SH-SY5Y (cell line): ENCODE measurements around the gene CDC42SE1.

Experiments used
- GATA2 ChIP-seq: IDR thresholded peaks from 2 replicates; pipeline ENCODE4 v1.6.1; 2011; ENCODE audit warnings: mild to moderate bottlenecking, low read depth, low read length
- GATA3 ChIP-seq: IDR thresholded peaks from 2 replicates; pipeline ENCODE4 v1.6.1; 2011; ENCODE audit warnings: low read depth, mild to moderate bottlenecking, low read length, moderate library complexity

Gene CDC42SE1

GRCh38 chr1:151059109-151060006, at the start of gene CDC42SE1:
TSS of gene CDC42SE1 (minus strand) at chr1:151059622. CDS start at chr1:151055730, 3,892 bp downstream.
- no peak for TF ChIP-seq GATA3
- TF ChIP-seq GATA2 = no peak

- TF ChIP-seq GATA3 (no peak), GATA2 (no peak)
Observed at GRCh38 chr1:151108331-151108730, 48.9 kb upstream of the CDC42SE1 start.

GRCh38 chr1:151106894-151107293, 47.5 kb upstream of the CDC42SE1 start:
- TF ChIP-seq GATA2 (no peak), GATA3 (no peak)

- no peak for TF ChIP-seq GATA2
- TF ChIP-seq GATA3 = no peak
Observed at GRCh38 chr1:151104630-151105029, 45.2 kb upstream of the CDC42SE1 start.

DNA sequence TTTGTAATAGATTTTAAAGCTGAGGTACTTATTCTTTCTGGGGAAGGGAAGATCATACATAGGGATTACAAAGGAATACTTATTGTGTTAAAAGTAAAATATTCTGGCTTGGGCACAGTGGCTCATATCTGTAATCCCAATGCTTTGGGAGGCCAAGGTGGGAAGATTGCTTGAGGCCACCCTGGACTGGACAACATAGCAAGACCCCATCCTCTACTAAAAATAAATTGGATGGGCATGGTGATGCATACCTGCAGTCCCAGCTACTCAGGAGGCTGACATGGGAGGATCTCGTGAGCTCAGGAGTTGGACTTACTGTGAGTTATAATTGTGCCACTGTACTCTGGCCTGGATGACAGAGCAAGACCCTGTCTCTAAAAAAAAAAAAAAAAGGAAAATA, 38.7 kb upstream of the CDC42SE1 start:
- TF ChIP-seq GATA2 = no peak
- no peak for TF ChIP-seq GATA3

- TF ChIP-seq GATA3 (no peak), GATA2 (no peak)
Observed at GRCh38 chr1:151085953-151086559, 26.6 kb upstream of the CDC42SE1 start.

- TF ChIP-seq GATA2 (no peak), GATA3 (no peak)
Observed at GRCh38 chr1:151072224-151072623, 12.8 kb upstream of the CDC42SE1 start.

- TF ChIP-seq GATA3 (no peak), GATA2 (no peak)
Observed at GRCh38 chr1:151070474-151071276, 11.3 kb upstream of the CDC42SE1 start, which contains the start of gene GABPB2. TSS of gene GABPB2 (plus strand) at chr1:151070761. CDS start at chr1:151088190, 17,429 bp downstream.

DNA sequence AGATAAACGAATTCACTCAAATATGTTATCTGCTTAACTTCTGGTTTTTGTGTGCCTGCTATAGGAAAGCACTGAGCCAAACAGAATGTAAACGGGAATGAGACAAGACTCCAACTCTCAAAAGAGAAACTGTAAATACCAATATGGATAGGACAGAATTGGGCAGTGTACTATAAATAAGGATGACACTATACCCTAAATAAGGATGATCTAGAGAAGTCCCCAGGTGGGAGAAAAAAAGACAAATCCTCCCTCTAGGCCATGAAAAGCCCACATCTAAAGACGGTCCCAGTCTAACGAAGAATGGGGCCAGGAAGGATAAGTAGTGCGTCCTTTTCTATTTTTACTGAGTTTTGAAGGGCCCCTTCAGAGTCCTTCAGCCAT, 9.7 kb upstream of the CDC42SE1 start:
- no peak for TF ChIP-seq GATA2
- no peak for TF ChIP-seq GATA3

DNA sequence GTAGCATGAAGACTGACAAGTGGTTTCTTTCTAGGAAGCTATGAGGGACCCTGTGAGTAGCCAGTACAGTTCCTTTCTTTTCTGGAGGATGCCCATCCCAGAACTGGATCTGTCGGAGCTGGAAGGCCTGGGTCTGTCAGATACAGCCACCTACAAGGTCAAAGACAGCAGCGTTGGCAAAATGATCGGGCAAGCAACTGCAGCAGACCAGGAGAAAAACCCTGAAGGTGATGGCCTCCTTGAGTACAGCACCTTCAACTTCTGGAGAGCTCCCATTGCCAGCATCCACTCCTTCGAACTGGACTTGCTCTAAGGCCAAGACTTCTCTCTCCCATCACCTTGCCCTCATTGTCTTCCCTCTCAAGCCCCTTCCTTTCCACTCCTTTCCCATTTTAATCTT, 7.8 kb upstream of the CDC42SE1 start:
- no peak for TF ChIP-seq GATA3

DNA sequence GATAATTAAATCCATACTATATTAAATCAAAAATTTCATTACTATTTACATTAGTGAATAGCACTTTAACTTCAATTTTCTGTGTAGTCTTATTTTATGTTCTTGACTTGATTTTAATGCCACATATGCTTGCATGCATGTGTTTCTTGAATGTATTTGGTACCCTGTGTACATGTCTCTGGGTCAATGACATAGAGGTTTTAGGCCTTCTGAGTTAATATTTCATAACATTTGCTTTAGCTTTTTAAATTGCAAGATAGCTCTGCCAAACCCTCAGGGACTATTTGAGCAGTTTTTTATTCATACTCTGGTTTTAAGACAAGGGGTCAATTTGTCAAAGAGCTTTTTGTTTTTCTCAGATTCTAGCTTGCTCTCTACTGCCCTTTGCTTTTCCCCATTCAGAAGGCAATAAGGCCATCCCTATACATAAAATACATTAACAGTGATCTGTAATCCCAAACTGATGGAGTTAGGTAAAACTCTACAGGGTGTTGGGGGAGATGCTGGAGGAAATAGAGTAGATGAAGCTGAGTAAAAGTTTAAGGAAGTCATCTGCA, 5.7 kb upstream of the CDC42SE1 start:
- TF ChIP-seq GATA3 (no peak), GATA2 (no peak)

- TF ChIP-seq GATA2 (peak; percentile 72), GATA3 (no peak)
Observed at GRCh38 chr1:151062741-151063371, 3.4 kb upstream of the CDC42SE1 start.

DNA sequence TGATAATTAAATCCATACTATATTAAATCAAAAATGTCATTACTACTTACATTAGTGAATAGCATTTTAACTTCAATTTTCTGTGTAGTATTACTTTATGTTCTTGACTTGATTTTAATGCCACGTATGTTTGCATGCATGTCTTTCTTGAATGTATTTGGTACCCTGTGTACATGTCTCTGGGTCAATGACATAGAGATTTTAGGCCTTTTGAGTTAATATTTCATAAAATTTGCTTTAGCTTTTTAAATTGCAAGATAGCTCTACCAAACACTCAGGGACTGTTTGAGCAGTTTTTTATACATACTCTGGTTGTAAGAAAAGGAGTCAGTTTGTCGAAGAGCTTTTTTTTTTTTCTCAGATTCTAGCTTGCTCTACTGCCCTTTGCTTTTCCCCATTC, 2.3 kb upstream of the CDC42SE1 start:
- TF ChIP-seq GATA3 = no peak
- no peak for TF ChIP-seq GATA2

DNA sequence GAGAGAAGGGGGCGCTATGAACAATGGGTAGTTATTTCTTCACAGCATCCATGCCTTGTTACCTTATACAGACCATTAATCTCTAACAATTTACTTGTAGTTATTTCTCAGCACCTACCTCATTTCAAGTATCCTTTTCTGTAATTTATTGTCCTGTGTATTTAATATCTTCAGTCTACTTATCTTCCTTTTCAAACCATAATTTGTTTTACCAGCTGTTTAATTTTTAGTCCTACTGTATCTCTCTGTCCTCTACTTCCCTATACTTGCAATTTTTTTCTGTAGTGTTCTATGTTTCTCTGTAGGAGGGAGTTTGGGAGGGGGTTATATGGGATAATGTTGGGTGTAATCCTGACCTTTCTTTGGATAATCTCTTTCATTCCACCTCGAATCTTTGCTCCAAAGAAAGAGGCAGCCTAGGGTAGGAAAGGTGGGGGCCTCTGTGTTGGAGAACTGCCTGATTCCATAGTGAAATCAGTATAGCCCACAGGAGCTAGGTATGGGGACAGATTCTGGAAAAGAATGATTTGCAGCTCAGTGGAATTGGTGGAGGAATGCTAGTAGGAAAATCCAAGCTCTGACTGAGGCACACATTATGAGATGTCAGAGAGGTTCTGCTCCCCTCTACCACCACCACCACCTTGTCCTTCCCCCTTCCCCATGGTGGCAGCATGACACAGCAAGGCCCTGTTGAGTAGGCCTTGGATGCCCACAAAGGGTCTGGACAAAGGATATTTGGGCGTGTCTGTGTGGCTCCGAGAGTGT, 1.4 kb upstream of the CDC42SE1 start:
- TF ChIP-seq GATA3 (no peak), GATA2 (peak; percentile 36)
